Measurements from ENCODE around the gene TRPM5.

DNA sequence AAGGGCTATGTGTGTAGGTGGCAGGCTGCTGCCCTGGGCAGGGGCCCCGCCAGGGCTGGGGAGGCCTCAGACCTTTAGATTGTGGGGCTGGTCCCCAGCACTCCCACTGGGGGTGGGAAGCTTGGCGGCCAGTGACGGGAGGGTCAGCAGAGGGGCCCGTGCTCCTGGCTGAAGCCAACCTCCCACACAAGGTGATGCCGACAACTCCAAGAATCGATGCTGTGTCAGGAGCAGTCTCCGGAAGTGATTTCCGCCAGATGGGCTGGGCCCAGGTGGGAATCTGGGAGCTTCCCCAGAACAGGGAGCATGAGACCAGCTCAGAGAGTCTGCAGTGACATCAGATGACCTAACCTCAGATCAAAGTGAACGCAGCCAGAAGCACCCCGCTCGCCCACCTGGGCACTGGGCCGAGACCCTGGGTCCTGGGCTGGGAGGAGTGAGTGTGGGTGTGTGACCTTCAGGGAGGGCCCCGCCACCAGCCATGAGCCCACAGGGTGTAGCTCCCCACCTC, 7.7 kb downstream of the TRPM5 start:
- TF ChIP-seq GABPA (IDR thresholded peaks at IDR 0.05 in 1 of 2, conservative IDR thresholded peaks at IDR 0.05 in 1 of 2) (no peak), HNF4A (conservative IDR thresholded peaks at IDR 0.05) (no peak), REST (IDR thresholded peaks at IDR 0.05) (no peak), RAD21 (IDR thresholded peaks at IDR 0.05) (no peak), TAF1 (conservative IDR thresholded peaks at IDR 0.05) (no peak), RXRA (IDR thresholded peaks at IDR 0.05) (no peak)
- TF ChIP-seq, protein P1, sequence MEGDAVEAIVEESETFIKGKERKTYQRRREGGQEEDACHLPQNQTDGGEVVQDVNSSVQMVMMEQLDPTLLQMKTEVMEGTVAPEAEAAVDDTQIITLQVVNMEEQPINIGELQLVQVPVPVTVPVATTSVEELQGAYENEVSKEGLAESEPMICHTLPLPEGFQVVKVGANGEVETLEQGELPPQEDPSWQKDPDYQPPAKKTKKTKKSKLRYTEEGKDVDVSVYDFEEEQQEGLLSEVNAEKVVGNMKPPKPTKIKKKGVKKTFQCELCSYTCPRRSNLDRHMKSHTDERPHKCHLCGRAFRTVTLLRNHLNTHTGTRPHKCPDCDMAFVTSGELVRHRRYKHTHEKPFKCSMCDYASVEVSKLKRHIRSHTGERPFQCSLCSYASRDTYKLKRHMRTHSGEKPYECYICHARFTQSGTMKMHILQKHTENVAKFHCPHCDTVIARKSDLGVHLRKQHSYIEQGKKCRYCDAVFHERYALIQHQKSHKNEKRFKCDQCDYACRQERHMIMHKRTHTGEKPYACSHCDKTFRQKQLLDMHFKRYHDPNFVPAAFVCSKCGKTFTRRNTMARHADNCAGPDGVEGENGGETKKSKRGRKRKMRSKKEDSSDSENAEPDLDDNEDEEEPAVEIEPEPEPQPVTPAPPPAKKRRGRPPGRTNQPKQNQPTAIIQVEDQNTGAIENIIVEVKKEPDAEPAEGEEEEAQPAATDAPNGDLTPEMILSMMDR (IDR thresholded peaks at IDR 0.05; ENCODE audit: low read depth, low read length, missing input control), result no peak
- TF ChIP-seq, protein P2, sequence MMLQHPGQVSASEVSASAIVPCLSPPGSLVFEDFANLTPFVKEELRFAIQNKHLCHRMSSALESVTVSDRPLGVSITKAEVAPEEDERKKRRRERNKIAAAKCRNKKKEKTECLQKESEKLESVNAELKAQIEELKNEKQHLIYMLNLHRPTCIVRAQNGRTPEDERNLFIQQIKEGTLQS (IDR thresholded peaks at IDR 0.05), result no peak

Data from liver (tissue), 3 donors.